Activated naive CD8-positive, alpha-beta T cell (primary cell): ENCODE results near the gene ORC3.

Experiments
- H3K27ac Mint-ChIP-seq: one replicate; pipeline ENCODE4 v1.8.0; 2021; ENCODE audit warnings: mixed read lengths
- H3K27me3 Mint-ChIP-seq: one replicate; pipeline ENCODE4 v1.8.0; 2021; ENCODE audit warnings: mixed read lengths
- H3K36me3 Mint-ChIP-seq: one replicate; pipeline ENCODE4 v1.8.0; 2021; ENCODE audit warnings: mixed read lengths
- H3K4me1 Mint-ChIP-seq: one replicate; pipeline ENCODE4 v1.8.0; 2021; ENCODE audit warnings: low read depth, mixed read lengths
- H3K4me3 Mint-ChIP-seq: one replicate; pipeline ENCODE4 v1.8.0; 2021; ENCODE audit warnings: mild to moderate bottlenecking, mixed read lengths
- H3K9me3 Mint-ChIP-seq: one replicate; pipeline ENCODE4 v1.8.0; 2021; ENCODE audit warnings: low read depth, mixed read lengths

ORC3 gene

GRCh38 chr6:87628881-87629280 lies 38.9 kb downstream of the ORC3 start:
- no peak overlapping the region for H3K27ac Mint-ChIP-seq
- H3K4me1 Mint-ChIP-seq = no peaks in the 10 kb centered on the region
- H3K4me3 Mint-ChIP-seq = no peak overlapping the region
- H3K36me3 Mint-ChIP-seq = peaks cover 18% of the 10 kb centered on the region
- H3K9me3 Mint-ChIP-seq = no peaks in the 10 kb centered on the region
- H3K27me3 Mint-ChIP-seq = no peaks in the 10 kb centered on the region

GRCh38 chr6:87630746-87631145 lies 40.8 kb downstream of the ORC3 start:
- Mint-ChIP-seq H3K36me3 (peaks cover 20% of the 10 kb centered on the region), H3K4me3 (no peak overlapping the region)

GRCh38 chr6:87633851-87634250 lies 43.9 kb downstream of the ORC3 start:
- Mint-ChIP-seq H3K27me3 (no peaks in the 10 kb centered on the region), H3K27ac (no peak overlapping the region), H3K4me1 (no peaks in the 10 kb centered on the region), H3K4me3 (no peak overlapping the region), H3K9me3 (no peaks in the 10 kb centered on the region), H3K36me3 (peaks cover 20% of the 10 kb centered on the region)

More at GRCh38 chr6:87630746-87631145, 40.8 kb downstream of the ORC3 start:
- Mint-ChIP-seq H3K4me1 (no peaks in the 10 kb centered on the region), H3K27me3 (no peaks in the 10 kb centered on the region), H3K9me3 (no peaks in the 10 kb centered on the region), H3K27ac (no peak overlapping the region)

GRCh38 chr6:87636315-87636714 lies 46.4 kb downstream of the ORC3 start:
- H3K27ac Mint-ChIP-seq = no peak overlapping the region
- peaks cover 2% of the 10 kb centered on the region for H3K4me1 Mint-ChIP-seq
- no peak overlapping the region for H3K4me3 Mint-ChIP-seq
- H3K27me3 Mint-ChIP-seq = no peaks in the 10 kb centered on the region
- H3K36me3 Mint-ChIP-seq = peaks cover 16% of the 10 kb centered on the region
- H3K9me3 Mint-ChIP-seq = no peaks in the 10 kb centered on the region

GRCh38 chr6:87637106-87637505 lies 47.2 kb downstream of the ORC3 start:
- Mint-ChIP-seq H3K4me1 (peaks cover 2% of the 10 kb centered on the region), H3K4me3 (no peak overlapping the region), H3K27me3 (no peaks in the 10 kb centered on the region), H3K9me3 (no peaks in the 10 kb centered on the region), H3K36me3 (peaks cover 16% of the 10 kb centered on the region), H3K27ac (no peak overlapping the region)

GRCh38 chr6:87639373-87639772 lies 49.4 kb downstream of the ORC3 start:
- H3K4me3 Mint-ChIP-seq = no peak overlapping the region
- no peaks in the 10 kb centered on the region for H3K27me3 Mint-ChIP-seq
- no peaks in the 10 kb centered on the region for H3K9me3 Mint-ChIP-seq
- peaks cover 2% of the 10 kb centered on the region for H3K4me1 Mint-ChIP-seq
- peaks cover 14% of the 10 kb centered on the region for H3K36me3 Mint-ChIP-seq
- H3K27ac Mint-ChIP-seq = no peak overlapping the region

- no peak overlapping the region for H3K4me3 Mint-ChIP-seq
- peaks cover 7% of the 10 kb centered on the region for H3K36me3 Mint-ChIP-seq
- H3K9me3 Mint-ChIP-seq = no peaks in the 10 kb centered on the region
- H3K27me3 Mint-ChIP-seq = no peaks in the 10 kb centered on the region
- H3K4me1 Mint-ChIP-seq = peaks cover 10% of the 10 kb centered on the region
- no peak overlapping the region for H3K27ac Mint-ChIP-seq
Measured at GRCh38 chr6:87641065-87641692, 51.2 kb downstream of the ORC3 start.

GRCh38 chr6:87645080-87645479 lies 55.1 kb downstream of the ORC3 start:
- no peaks in the 10 kb centered on the region for H3K9me3 Mint-ChIP-seq
- peaks cover 10% of the 10 kb centered on the region for H3K36me3 Mint-ChIP-seq
- no peaks in the 10 kb centered on the region for H3K27me3 Mint-ChIP-seq
- no peak overlapping the region for H3K27ac Mint-ChIP-seq
- H3K4me1 Mint-ChIP-seq = peaks cover 10% of the 10 kb centered on the region
- H3K4me3 Mint-ChIP-seq = peak overlapping the region; percentile 60

GRCh38 chr6:87653074-87653962 lies 63.4 kb downstream of the ORC3 start:
- Mint-ChIP-seq H3K9me3 (no peaks in the 10 kb centered on the region), H3K27me3 (no peaks in the 10 kb centered on the region), H3K36me3 (peaks cover 31% of the 10 kb centered on the region), H3K4me1 (peaks cover 21% of the 10 kb centered on the region), H3K4me3 (no peak overlapping the region), H3K27ac (no peak overlapping the region)

GRCh38 chr6:87654122-87654521 lies 64.2 kb downstream of the ORC3 start:
- H3K27ac Mint-ChIP-seq = no peak overlapping the region
- no peaks in the 10 kb centered on the region for H3K27me3 Mint-ChIP-seq
- no peaks in the 10 kb centered on the region for H3K9me3 Mint-ChIP-seq
- H3K4me1 Mint-ChIP-seq = peaks cover 21% of the 10 kb centered on the region
- H3K36me3 Mint-ChIP-seq = peaks cover 32% of the 10 kb centered on the region
- H3K4me3 Mint-ChIP-seq = no peak overlapping the region

GRCh38 chr6:87654875-87655454 lies 65.0 kb downstream of the ORC3 start:
- Mint-ChIP-seq H3K36me3 (peaks cover 32% of the 10 kb centered on the region), H3K4me1 (peaks cover 21% of the 10 kb centered on the region), H3K9me3 (no peaks in the 10 kb centered on the region), H3K4me3 (no peak overlapping the region), H3K27me3 (no peaks in the 10 kb centered on the region), H3K27ac (no peak overlapping the region)

- Mint-ChIP-seq H3K36me3 (peaks cover 32% of the 10 kb centered on the region), H3K27me3 (no peaks in the 10 kb centered on the region), H3K4me3 (no peak overlapping the region), H3K27ac (no peak overlapping the region), H3K9me3 (no peaks in the 10 kb centered on the region), H3K4me1 (peaks cover 21% of the 10 kb centered on the region)
Measured at GRCh38 chr6:87655824-87656223, 65.9 kb downstream of the ORC3 start.

GRCh38 chr6:87656857-87657256 lies 66.9 kb downstream of the ORC3 start:
- Mint-ChIP-seq H3K4me1 (peaks cover 21% of the 10 kb centered on the region), H3K27ac (no peak overlapping the region), H3K9me3 (no peaks in the 10 kb centered on the region), H3K27me3 (no peaks in the 10 kb centered on the region), H3K36me3 (peaks cover 28% of the 10 kb centered on the region), H3K4me3 (no peak overlapping the region)

- peaks cover 19% of the 10 kb centered on the region for H3K36me3 Mint-ChIP-seq
Measured at GRCh38 chr6:87658516-87658915, 68.6 kb downstream of the ORC3 start.

GRCh38 chr6:87660226-87660911 lies 70.4 kb downstream of the ORC3 start:
- Mint-ChIP-seq H3K36me3 (peaks cover 10% of the 10 kb centered on the region), H3K4me3 (no peak overlapping the region), H3K27ac (no peak overlapping the region), H3K9me3 (no peaks in the 10 kb centered on the region), H3K27me3 (no peaks in the 10 kb centered on the region), H3K4me1 (peaks cover 10% of the 10 kb centered on the region)

More at GRCh38 chr6:87658516-87658915, 68.6 kb downstream of the ORC3 start:
- peaks cover 10% of the 10 kb centered on the region for H3K4me1 Mint-ChIP-seq
- H3K27me3 Mint-ChIP-seq = no peaks in the 10 kb centered on the region
- H3K4me3 Mint-ChIP-seq = no peak overlapping the region
- no peak overlapping the region for H3K27ac Mint-ChIP-seq
- no peaks in the 10 kb centered on the region for H3K9me3 Mint-ChIP-seq
